Measurements from ENCODE around the gene TRIM63.

DNA sequence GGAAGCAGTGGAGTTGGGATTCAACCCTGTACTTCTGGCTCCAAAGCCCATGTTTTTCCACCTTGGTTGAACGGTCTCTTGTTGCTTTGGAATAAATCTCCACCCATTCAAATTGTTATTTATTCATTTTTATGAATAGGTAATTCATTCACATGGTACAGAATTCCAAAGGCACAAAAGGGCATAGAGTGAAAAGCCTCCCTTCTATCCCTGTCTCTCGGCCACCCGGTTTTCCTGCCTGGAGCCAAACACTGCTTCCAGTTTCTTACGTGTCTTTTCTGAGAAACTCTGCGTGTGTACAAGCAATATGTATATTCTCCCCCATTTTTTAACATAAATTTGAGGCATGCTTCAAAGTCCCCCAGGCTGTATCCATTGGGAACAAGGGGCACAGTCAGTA lies 41.9 kb downstream of the TRIM63 start:
- TF ChIP-seq, protein P1, sequence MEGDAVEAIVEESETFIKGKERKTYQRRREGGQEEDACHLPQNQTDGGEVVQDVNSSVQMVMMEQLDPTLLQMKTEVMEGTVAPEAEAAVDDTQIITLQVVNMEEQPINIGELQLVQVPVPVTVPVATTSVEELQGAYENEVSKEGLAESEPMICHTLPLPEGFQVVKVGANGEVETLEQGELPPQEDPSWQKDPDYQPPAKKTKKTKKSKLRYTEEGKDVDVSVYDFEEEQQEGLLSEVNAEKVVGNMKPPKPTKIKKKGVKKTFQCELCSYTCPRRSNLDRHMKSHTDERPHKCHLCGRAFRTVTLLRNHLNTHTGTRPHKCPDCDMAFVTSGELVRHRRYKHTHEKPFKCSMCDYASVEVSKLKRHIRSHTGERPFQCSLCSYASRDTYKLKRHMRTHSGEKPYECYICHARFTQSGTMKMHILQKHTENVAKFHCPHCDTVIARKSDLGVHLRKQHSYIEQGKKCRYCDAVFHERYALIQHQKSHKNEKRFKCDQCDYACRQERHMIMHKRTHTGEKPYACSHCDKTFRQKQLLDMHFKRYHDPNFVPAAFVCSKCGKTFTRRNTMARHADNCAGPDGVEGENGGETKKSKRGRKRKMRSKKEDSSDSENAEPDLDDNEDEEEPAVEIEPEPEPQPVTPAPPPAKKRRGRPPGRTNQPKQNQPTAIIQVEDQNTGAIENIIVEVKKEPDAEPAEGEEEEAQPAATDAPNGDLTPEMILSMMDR (IDR thresholded peaks at IDR 0.05): no peak
- TF ChIP-seq POLR2AphosphoS5 (IDR thresholded peaks at IDR 0.05; ENCODE audit: low read depth, low read length) (no peak), TCF7L2 (IDR thresholded peaks at IDR 0.05; ENCODE audit: low read depth, low read length) (no peak), SIN3A (IDR thresholded peaks at IDR 0.05; ENCODE audit: borderline replicate concordance, insufficient read depth, low read depth, low read length) (no peak)
- TF ChIP-seq, protein P2, sequence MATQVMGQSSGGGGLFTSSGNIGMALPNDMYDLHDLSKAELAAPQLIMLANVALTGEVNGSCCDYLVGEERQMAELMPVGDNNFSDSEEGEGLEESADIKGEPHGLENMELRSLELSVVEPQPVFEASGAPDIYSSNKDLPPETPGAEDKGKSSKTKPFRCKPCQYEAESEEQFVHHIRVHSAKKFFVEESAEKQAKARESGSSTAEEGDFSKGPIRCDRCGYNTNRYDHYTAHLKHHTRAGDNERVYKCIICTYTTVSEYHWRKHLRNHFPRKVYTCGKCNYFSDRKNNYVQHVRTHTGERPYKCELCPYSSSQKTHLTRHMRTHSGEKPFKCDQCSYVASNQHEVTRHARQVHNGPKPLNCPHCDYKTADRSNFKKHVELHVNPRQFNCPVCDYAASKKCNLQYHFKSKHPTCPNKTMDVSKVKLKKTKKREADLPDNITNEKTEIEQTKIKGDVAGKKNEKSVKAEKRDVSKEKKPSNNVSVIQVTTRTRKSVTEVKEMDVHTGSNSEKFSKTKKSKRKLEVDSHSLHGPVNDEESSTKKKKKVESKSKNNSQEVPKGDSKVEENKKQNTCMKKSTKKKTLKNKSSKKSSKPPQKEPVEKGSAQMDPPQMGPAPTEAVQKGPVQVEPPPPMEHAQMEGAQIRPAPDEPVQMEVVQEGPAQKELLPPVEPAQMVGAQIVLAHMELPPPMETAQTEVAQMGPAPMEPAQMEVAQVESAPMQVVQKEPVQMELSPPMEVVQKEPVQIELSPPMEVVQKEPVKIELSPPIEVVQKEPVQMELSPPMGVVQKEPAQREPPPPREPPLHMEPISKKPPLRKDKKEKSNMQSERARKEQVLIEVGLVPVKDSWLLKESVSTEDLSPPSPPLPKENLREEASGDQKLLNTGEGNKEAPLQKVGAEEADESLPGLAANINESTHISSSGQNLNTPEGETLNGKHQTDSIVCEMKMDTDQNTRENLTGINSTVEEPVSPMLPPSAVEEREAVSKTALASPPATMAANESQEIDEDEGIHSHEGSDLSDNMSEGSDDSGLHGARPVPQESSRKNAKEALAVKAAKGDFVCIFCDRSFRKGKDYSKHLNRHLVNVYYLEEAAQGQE (IDR thresholded peaks at IDR 0.05; ENCODE audit: insufficient read depth in 1 of 2, low read depth in 2 of 2, low read length in 1 of 2): no peak

All from Panc1 (cell line).